C4-2B (cell line): ENCODE results near the gene SIN3B.

Experiments
- CTCF ChIP-seq: fragments of 450-650 bp; conservative IDR thresholded peaks from 2 replicates; pipeline ENCODE4 v1.5.1; 2017; ENCODE audit warnings: mild to moderate bottlenecking
- ZFX ChIP-seq: fragments of 450-650 bp; IDR thresholded peaks from 2 replicates; pipeline ENCODE4 v1.6.1; 2017

GRCh38 chr19:16880884-16881554 lies 51.8 kb downstream of the SIN3B start:
- TF ChIP-seq CTCF (no peak), ZFX (no peak)
